Measurements from ENCODE around the gene IL4R.

Gene IL4R

GRCh38 chr16:27289669-27290068 is 24.1 kb upstream of the IL4R start:
- DNase-seq = no peak

GRCh38 chr16:27290562-27290961 is 23.2 kb upstream of the IL4R start:
- no peak for DNase-seq

GRCh38 chr16:27291106-27291505 is 22.7 kb upstream of the IL4R start:
- DNase-seq = no peak

GRCh38 chr16:27291722-27292240 is 22.0 kb upstream of the IL4R start:
- DNase-seq = no peak

- no peak for DNase-seq
These were observed 20.4 kb upstream of the IL4R start for GRCh38 chr16:27293343-27293742.

- no peak for DNase-seq
These were observed 15.6 kb upstream of the IL4R start for GRCh38 chr16:27298132-27298531.

GRCh38 chr16:27301236-27301861 is 12.4 kb upstream of the IL4R start:
- no peak for DNase-seq

- no peak for DNase-seq
These were observed 11.6 kb upstream of the IL4R start for GRCh38 chr16:27302126-27302525.

GRCh38 chr16:27303256-27304100 is 10.3 kb upstream of the IL4R start:
- no peak for DNase-seq

GRCh38 chr16:27304102-27304501 is 9.7 kb upstream of the IL4R start:
- no peak for DNase-seq

- no peak for DNase-seq
These were observed 8.7 kb upstream of the IL4R start for GRCh38 chr16:27304881-27305745.

- no peak for DNase-seq
These were observed 7.8 kb upstream of the IL4R start for GRCh38 chr16:27305839-27306442.

GRCh38 chr16:27308792-27309191 is 5.0 kb upstream of the IL4R start:
- DNase-seq = no peak

- no peak for DNase-seq
These were observed 3.0 kb upstream of the IL4R start for GRCh38 chr16:27310576-27311447.

- DNase-seq = no peak
These were observed 2.3 kb upstream of the IL4R start for GRCh38 chr16:27311448-27311830.

- no peak for DNase-seq
These were observed 1.9 kb upstream of the IL4R start for GRCh38 chr16:27311897-27312303.

GRCh38 chr16:27312580-27313421 is 973 bp upstream of the IL4R start:
- no peak for DNase-seq

GRCh38 chr16:27314161-27314723 is 468 bp downstream of the IL4R start:
- peak in 2 of 4 experiments; percentile 30 to 40 for DNase-seq

GRCh38 chr16:27314986-27315332 is 1.2 kb downstream of the IL4R start:
- DNase-seq = no peak

GRCh38 chr16:27315333-27316037 is 1.7 kb downstream of the IL4R start:
- DNase-seq = peak in 3 of 4 experiments; percentile 12 to 25 (median 24)
